Right atrium auricular region (tissue), 2 donors: ENCODE results near the gene LAMA4. TPM values are rescaled to one million over a fixed set of nuclear protein-coding genes. Genes with fewer than 3 reads are reported as not detected.
A peak's percentile ranks its signal among the peaks of the same experiment; 100 is the strongest.

Source experiments
- DNase-seq: peaks from one replicate; pipeline ENCODE4 v3.0.0-alpha.2; 2019; ENCODE audit warnings: low spot score
- H3K27ac ChIP-seq, 2 donors: fragments of 200-600 bp; sonication (generic); 1 replicate in 1 of 2; 2 replicates in 1 of 2; pipeline ENCODE4 v1.5.1; 2016 to 2019
- H3K27me3 ChIP-seq, 2 donors: fragments of 200-600 bp; sonication (generic); one replicate each; pipeline versions ENCODE4 v1.5.1 to v1.6.0; 2017 to 2019
- H3K36me3 ChIP-seq: fragments of 200-600 bp; sonication (generic); one replicate; pipeline ENCODE4 v1.5.1; 2016
- H3K4me1 ChIP-seq, 2 donors: fragments of 200-600 bp; sonication (generic); one replicate each; pipeline versions ENCODE4 v1.5.1 to v1.6.0; 2017 to 2019
- H3K4me3 ChIP-seq, 2 donors: fragments of 200-600 bp; sonication (generic); 1 replicate in 1 of 2; 2 replicates in 1 of 2; pipeline ENCODE4 v1.5.1; 2017 to 2019; ENCODE audit warnings: mild to moderate bottlenecking in 1 of 2, moderate library complexity in 1 of 2
- H3K9me3 ChIP-seq, 2 donors: fragments of 200-600 bp; sonication (generic); one replicate each; pipeline ENCODE4 v1.5.1; 2019
- CTCF ChIP-seq, 2 donors: fragments of 200-600 bp; sonication (generic); IDR thresholded peaks; one replicate each; pipeline ENCODE4 v1.5.1; 2019; ENCODE audit warnings: antibody characterized with exemption in 2 of 2
- total RNA-seq, 2 donors: library from RNA; depleted of rRNA; stranded (reverse); fragments of >200 nt; gene quantifications; one replicate each; pipeline ENCODE4 v1.1.0, GENCODE V29; 2016

LAMA4 gene
- total RNA-seq, 2 donors from 2014 or later: 37.2 to 47.1 TPM

- Histone ChIP-seq H3K36me3 (peaks cover 64% of the 10 kb centered on the region), H3K4me1 (no peaks in the 10 kb centered on the region), H3K27me3 (no peaks in the 10 kb centered on the region), H3K9me3 (no peaks in the 10 kb centered on the region), H3K27ac (no peak overlapping the region), H3K4me3 (no peak overlapping the region)
- no peak for DNase-seq
- TF ChIP-seq CTCF (IDR thresholded peaks at IDR 0.05): no peak
Measured at GRCh38 chr6:112173221-112173804, 81.1 kb downstream of the LAMA4 start.

GRCh38 chr6:112172540-112172939 is 81.8 kb downstream of the LAMA4 start:
- Histone ChIP-seq H3K27me3 (no peaks in the 10 kb centered on the region), H3K4me3 (no peak overlapping the region), H3K36me3 (peaks cover 64% of the 10 kb centered on the region), H3K27ac (no peak overlapping the region), H3K9me3 (no peaks in the 10 kb centered on the region), H3K4me1 (no peaks in the 10 kb centered on the region)
- no peak for TF ChIP-seq CTCF (IDR thresholded peaks at IDR 0.05)
- no peak for DNase-seq

- H3K36me3 ChIP-seq: peaks cover 62% of the 10 kb centered on the region
- no peak overlapping the region for H3K27ac ChIP-seq
- no peak overlapping the region for H3K4me3 ChIP-seq
- H3K27me3 ChIP-seq: no peaks in the 10 kb centered on the region
- H3K4me1 ChIP-seq: no peaks in the 10 kb centered on the region
- no peaks in the 10 kb centered on the region for H3K9me3 ChIP-seq
- TF ChIP-seq CTCF (IDR thresholded peaks at IDR 0.05): no peak
- DNase-seq: no peak
Measured at GRCh38 chr6:112169541-112169940, 84.8 kb downstream of the LAMA4 start.

- TF ChIP-seq CTCF (IDR thresholded peaks at IDR 0.05): peak; percentile 33 to 67
- no peak for DNase-seq
- Histone ChIP-seq H3K27ac (no peak overlapping the region), H3K36me3 (peaks cover 55% of the 10 kb centered on the region), H3K4me3 (no peak overlapping the region), H3K9me3 (no peaks in the 10 kb centered on the region), H3K4me1 (no peaks in the 10 kb centered on the region), H3K27me3 (no peaks in the 10 kb centered on the region)
Measured at GRCh38 chr6:112163295-112164257, 90.8 kb downstream of the LAMA4 start.

- peaks cover 62% of the 10 kb centered on the region for H3K36me3 ChIP-seq
Measured at GRCh38 chr6:112160745-112161144, 93.6 kb downstream of the LAMA4 start.

More at GRCh38 chr6:112160745-112161144, 93.6 kb downstream of the LAMA4 start:
- no peaks in the 10 kb centered on the region for H3K27me3 ChIP-seq
- H3K9me3 ChIP-seq: no peaks in the 10 kb centered on the region
- H3K27ac ChIP-seq: no peak overlapping the region
- no peak overlapping the region for H3K4me3 ChIP-seq
- H3K4me1 ChIP-seq: peaks cover 0 to 11% of the 10 kb centered on the region in 2 donors
- DNase-seq: no peak
- TF ChIP-seq CTCF (IDR thresholded peaks at IDR 0.05): no peak
